H1 (cell line): ENCODE measurements around the gene OR4F6. TPM values are rescaled to one million over a fixed set of nuclear protein-coding genes. Genes with fewer than 3 reads are reported as not detected.

Source experiments
- CTCF ChIA-PET: fragments of 300-600 bp; sonication (Branson Sonifier 250); formaldehyde crosslinking; loops from one replicate; lab custom pipeline; 2021; ENCODE audit not compliant: partially characterized antibody; lab: Charles Lee
- POLR2A ChIA-PET: fragments of 300-600 bp; sonication (Branson Sonifier 250); formaldehyde crosslinking; loops from one replicate; lab custom pipeline; 2021; ENCODE audit warnings: inconsistent platforms; ENCODE audit not compliant: partially characterized antibody; lab: Charles Lee
- DNase-seq, 2 experiments: peaks; one replicate each; pipeline versions ENCODE4 v3.0.0 to v3.0.0-alpha.2; 2010 to 2022; ENCODE audit warnings: low spot score in 2 of 2, low read depth in 1 of 2, mixed read lengths in 1 of 2
- FAIRE-seq: peaks from 2 replicates; lab custom pipeline; 2011; peaks lifted over from hg19 to GRCh38; lab: Jason Lieb, UNC
- H2AFZ ChIP-seq: 2 replicates; pipeline ENCODE4 v1.8.1; 2012; ENCODE audit warnings: low read length, inconsistent platforms
- H2AK5ac ChIP-seq: 2 replicates; pipeline ENCODE4 v1.6.1; 2013; ENCODE audit warnings: low read depth, low read length
- H2BK120ac ChIP-seq: replicated peaks from 2 replicates; pipeline ENCODE3; 2013; ENCODE audit warnings: low read depth, low read length, inconsistent platforms
- H2BK12ac ChIP-seq: 2 replicates; pipeline ENCODE4 v1.6.1; 2013; ENCODE audit warnings: low read depth, low read length
- H2BK15ac ChIP-seq: 2 replicates; pipeline ENCODE4 v1.6.1; 2013; ENCODE audit warnings: low read length
- H2BK20ac ChIP-seq: 2 replicates; pipeline ENCODE4 v1.6.1; 2013; ENCODE audit warnings: low read length
- H2BK5ac ChIP-seq: 2 replicates; pipeline ENCODE4 v1.6.1; 2013; ENCODE audit warnings: low read depth, low read length
- H3K14ac ChIP-seq: 2 replicates; pipeline ENCODE4 v1.6.1; 2013; ENCODE audit warnings: inconsistent platforms; ENCODE audit not compliant: insufficient read length
- H3K18ac ChIP-seq: 2 replicates; pipeline ENCODE4 v1.6.1; 2013; ENCODE audit warnings: low read length; ENCODE audit errors: extremely low read depth
- H3K23ac ChIP-seq: 2 replicates; pipeline ENCODE4 v1.6.1; 2013; ENCODE audit warnings: inconsistent platforms; ENCODE audit not compliant: insufficient read length
- H3K23me2 ChIP-seq: 2 replicates; pipeline ENCODE4 v1.6.1; 2013; ENCODE audit warnings: low read depth, low read length
- H3K27ac ChIP-seq: 2 replicates; pipeline ENCODE4 v1.6.1; 2011; ENCODE audit warnings: low read depth, low read length, inconsistent platforms
- H3K27me3 ChIP-seq, 4 experiments: replicated peaks in 1 of 4; 1 replicate in 1 of 4; 2 replicates in 3 of 4; pipeline versions ENCODE4 v1.6.1 to v1.8.1; 2011 to 2013; ENCODE audit warnings: low read length in 3 of 4, mild to moderate bottlenecking in 3 of 4, inconsistent platforms in 2 of 4, mixed read lengths in 2 of 4, moderate library complexity in 1 of 4; ENCODE audit not compliant: control insufficient read depth in 3 of 4, insufficient read depth in 3 of 4; ENCODE audit errors: extremely low read depth in 1 of 4
- H3K36me3 ChIP-seq, 4 experiments: 2 replicates each; pipeline versions ENCODE4 v1.6.1 to v1.8.1; 2011 to 2013; ENCODE audit warnings: mild to moderate bottlenecking in 4 of 4, low read length in 3 of 4, moderate library complexity in 2 of 4, control low read depth in 1 of 4, inconsistent platforms in 1 of 4; ENCODE audit not compliant: insufficient read depth in 4 of 4, control insufficient read depth in 2 of 4
- H3K4ac ChIP-seq: replicated peaks from 2 replicates; pipeline ENCODE3; 2013; ENCODE audit warnings: low read length, low read depth, mixed read lengths, inconsistent platforms; ENCODE audit not compliant: insufficient read length
- H3K4me1 ChIP-seq, 4 experiments: replicated peaks in 1 of 4; 1 replicate in 1 of 4; 2 replicates in 3 of 4; pipeline versions ENCODE4 v1.6.1 to v1.8.1; 2011 to 2013; ENCODE audit warnings: low read length in 3 of 4, inconsistent platforms in 2 of 4, mixed read lengths in 1 of 4; ENCODE audit not compliant: insufficient read depth in 4 of 4, control insufficient read depth in 3 of 4
- H3K4me2 ChIP-seq, 2 experiments: 2 replicates each; pipeline versions ENCODE4 v1.6.1 to v1.8.1; 2011 to 2013; ENCODE audit warnings: low read depth in 2 of 2, low read length in 2 of 2, control low read depth in 1 of 2, inconsistent platforms in 1 of 2, mild to moderate bottlenecking in 1 of 2; ENCODE audit not compliant: insufficient read depth in 1 of 2
- H3K4me3 ChIP-seq, 4 experiments: fragments of 200-600, 300-600 bp in 1 of 4; sonication (generic), shearing (Covaris generic), sonication (Bioruptor Twin) in 1 of 4; 2 replicates each; pipeline versions ENCODE4 v1.5.1 to v1.8.1; 2011 to 2016; ENCODE audit warnings: low read length in 4 of 4, low read depth in 3 of 4, control low read depth in 2 of 4, inconsistent platforms in 2 of 4, mild to moderate bottlenecking in 2 of 4, mixed read lengths in 1 of 4, moderate library complexity in 1 of 4; ENCODE audit not compliant: insufficient read depth in 2 of 4; ENCODE audit errors: extremely low read depth in 1 of 4
- H3K56ac ChIP-seq: replicated peaks from 2 replicates; pipeline ENCODE3; 2013; ENCODE audit warnings: low read depth, mild to moderate bottlenecking, mixed read lengths, low read length, inconsistent platforms; ENCODE audit not compliant: insufficient read length
- H3K79me1 ChIP-seq: 2 replicates; pipeline ENCODE4 v1.6.1; 2013; ENCODE audit warnings: low read depth, low read length, control low read depth
- H3K79me2 ChIP-seq, 2 experiments: 2 replicates each; pipeline versions ENCODE4 v1.6.1 to v1.8.1; 2012 to 2013; ENCODE audit warnings: low read length in 2 of 2, mild to moderate bottlenecking in 2 of 2, inconsistent platforms in 1 of 2; ENCODE audit not compliant: insufficient read depth in 2 of 2, control insufficient read depth in 1 of 2
- H3K9ac ChIP-seq, 4 experiments: replicated peaks in 1 of 4; 1 replicate in 1 of 4; 2 replicates in 3 of 4; pipeline versions ENCODE4 v1.6.1 to v1.8.1; 2011 to 2013; ENCODE audit warnings: low read depth in 3 of 4, low read length in 3 of 4, control low read depth in 2 of 4, mild to moderate bottlenecking in 2 of 4, moderate library complexity in 2 of 4, inconsistent platforms in 1 of 4; ENCODE audit errors: extremely low read depth in 1 of 4
- H3K9me3 ChIP-seq, 2 experiments: 2 replicates each; pipeline versions ENCODE4 v1.6.1 to v1.8.1; 2012 to 2013; ENCODE audit warnings: mild to moderate bottlenecking in 2 of 2, moderate library complexity in 2 of 2, control low read depth in 1 of 2, inconsistent platforms in 1 of 2, low read depth in 1 of 2, low read length in 1 of 2, mixed read lengths in 1 of 2; ENCODE audit not compliant: insufficient read depth in 2 of 2
- H4K20me1 ChIP-seq, 2 experiments: replicated peaks in 1 of 2; 2 replicates each; pipeline versions ENCODE3 to v1.8.1; 2011 to 2013; ENCODE audit warnings: inconsistent platforms in 2 of 2, low read length in 2 of 2, mild to moderate bottlenecking in 1 of 2; ENCODE audit not compliant: insufficient read depth in 2 of 2, control insufficient read depth in 1 of 2
- H4K5ac ChIP-seq: 2 replicates; pipeline ENCODE4 v1.6.1; 2013; ENCODE audit warnings: low read length, low read depth, mixed read lengths, inconsistent platforms; ENCODE audit not compliant: insufficient read length
- H4K8ac ChIP-seq: 2 replicates; pipeline ENCODE4 v1.8.0; 2013; ENCODE audit warnings: mild to moderate bottlenecking, moderate library complexity, low read length, inconsistent platforms; ENCODE audit not compliant: insufficient read depth; ENCODE audit errors: extremely low read depth
- H4K91ac ChIP-seq: replicated peaks from 2 replicates; pipeline ENCODE3; 2013; ENCODE audit warnings: low read length, mixed read lengths, inconsistent platforms; ENCODE audit not compliant: insufficient read length
- KDM5A ChIP-seq: fragments of 200-600 bp; IDR thresholded peaks from 2 replicates; pipeline ENCODE4 v1.7.1; 2012; ENCODE audit warnings: mild to moderate bottlenecking, low read length, inconsistent platforms, mixed read lengths
- WGBS, 2 experiments: shearing (Covaris generic) in 1 of 2; methylation state at CpG; one replicate each; pipeline versions ENCODE4 v1.1.6 to v1.1.7; 2013 to 2015; ENCODE audit warnings: low lambda C conversion rate in 2 of 2, mixed read lengths in 2 of 2, inconsistent platforms in 1 of 2, low coverage in 1 of 2, missing lambda C conversion rate in 1 of 2; ENCODE audit not compliant: insufficient replicate concordance in 2 of 2, insufficient coverage in 1 of 2, insufficient read length in 1 of 2; ENCODE audit errors: extremely low coverage in 1 of 2, missing lambda C conversion rate in 1 of 2; 5-methylcytosine and 5-hydroxymethylcytosine counted together
- polyA plus RNA-seq, 7 experiments: library from polyadenylated mRNA; depleted of rRNA in 3 of 7; stranded (reverse) in 5 of 7; unstranded in 2 of 7; fragments of >200 nt in 5 of 7; fragments of 200-250 nt in 2 of 7; gene quantifications; 1 replicate in 5 of 7; 2 replicates in 1 of 7; 4 replicates in 1 of 7; pipeline versions ENCODE4 v1.2.1 to v1.2.3, GENCODE V29; 2011 to 2013; ENCODE audit warnings: missing spikeins in 2 of 7, mixed read lengths in 2 of 7
- total RNA-seq: library from RNA; stranded (reverse); fragmentation: NEBNext Ultra II Directional; extraction: Animal tissue kit (Norgen Biotek cat#: 25700); gene quantifications from 2 replicates; pipeline ENCODE4 v1.2.1, GENCODE V29; 2021

Gene OR4F6
- total and polyA plus RNA-seq, 2 of the 8 experiments (the other 6 are each of a cell fraction or from before 2014, with no cell fraction given), result not detected

DNA sequence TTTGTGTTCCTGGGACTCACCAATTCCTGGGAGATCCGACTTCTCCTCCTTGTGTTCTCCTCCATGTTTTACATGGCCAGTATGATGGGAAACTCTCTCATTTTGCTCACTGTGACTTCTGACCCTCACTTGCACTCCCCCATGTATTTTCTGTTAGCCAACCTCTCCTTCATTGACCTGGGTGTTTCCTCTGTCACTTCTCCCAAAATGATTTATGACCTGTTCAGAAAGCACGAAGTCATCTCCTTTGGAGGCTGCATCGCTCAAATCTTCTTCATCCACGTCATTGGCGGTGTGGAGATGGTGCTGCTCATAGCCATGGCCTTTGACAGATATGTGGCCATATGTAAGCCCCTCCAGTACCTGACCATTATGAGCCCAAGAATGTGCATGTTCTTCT is 25.5 kb downstream of the OR4F6 start:
- Histone ChIP-seq H3K4me2 (no peak overlapping the region), H2BK120ac (no peak overlapping the region), H4K8ac (no peak overlapping the region), H3K27ac (no peak overlapping the region), H3K23me2 (no peaks in the 10 kb centered on the region), H3K14ac (no peak overlapping the region), H3K9me3 (peaks cover 17 to 29% of the 10 kb centered on the region in 2 experiments; a peak in 3 of 4 replicates), H3K4me3 (no peak overlapping the region), H3K23ac (no peak overlapping the region), H3K18ac (no peak overlapping the region), H2BK15ac (no peak overlapping the region), H2BK5ac (no peak overlapping the region), H3K36me3 (no peaks in the 10 kb centered on the region), H2AK5ac (no peak overlapping the region), H4K91ac (no peak overlapping the region), H4K5ac (no peak overlapping the region), H3K9ac (no peak overlapping the region), H4K20me1 (no peaks in the 10 kb centered on the region), H3K4ac (no peak overlapping the region), H3K79me1 (no peaks in the 10 kb centered on the region), H2BK12ac (no peak overlapping the region), H2AFZ (no peak overlapping the region), H3K27me3 (no peaks in the 10 kb centered on the region), H3K4me1 (no peaks in the 10 kb centered on the region), H3K79me2 (no peaks in the 10 kb centered on the region), H3K56ac (no peak overlapping the region), H2BK20ac (no peak overlapping the region)
- DNase-seq (no peak), FAIRE-seq (no peak)
- 88% methylated on average over 5 of the region's 5 CpGs; no CpG with 5 or more reads in 1 of the 2 experiments for WGBS, 2 experiments
- POLR2A ChIA-PET, result no interaction called here
- TF ChIP-seq KDM5A, result no peak
- CTCF ChIA-PET, result no interaction called here
